Vagina (tissue), 2 donors: ENCODE data around the gene PUS1. TPM values are rescaled to one million over a fixed set of nuclear protein-coding genes. Genes with fewer than 3 reads are reported as not detected.

Experiments
- DNase-seq, 2 donors: peaks; one replicate each; pipeline ENCODE4 v3.0.0-alpha.2; 2017; ENCODE audit errors: extremely low spot score in 2 of 2
- H3K27ac ChIP-seq: fragments of 200-600 bp; sonication (generic); one replicate; pipeline ENCODE4 v1.5.1; 2019
- H3K27me3 ChIP-seq: fragments of 200-600 bp; sonication (generic); one replicate; pipeline ENCODE4 v1.5.1; 2019
- H3K36me3 ChIP-seq, 2 donors: fragments of 200-600 bp; sonication (generic); one replicate each; pipeline ENCODE4 v1.5.1; 2017 to 2019
- H3K4me1 ChIP-seq: fragments of 200-600 bp; sonication (generic); one replicate; pipeline ENCODE4 v1.5.1; 2019
- H3K4me3 ChIP-seq, 2 donors: fragments of 200-600 bp; sonication (generic); 1 replicate in 1 of 2; 2 replicates in 1 of 2; pipeline ENCODE4 v1.5.1; 2016 to 2019
- H3K9me3 ChIP-seq: fragments of 200-600 bp; sonication (generic); one replicate; pipeline ENCODE4 v1.5.1; 2019
- POLR2A ChIP-seq, 2 donors: fragments of 450-650 bp; IDR thresholded peaks; one replicate each; pipeline ENCODE4 v1.6.1; 2017; ENCODE audit warnings: antibody characterized with exemption in 2 of 2, mild to moderate bottlenecking in 2 of 2, moderate library complexity in 2 of 2
- POLR2AphosphoS5 ChIP-seq, 2 donors: sonication (generic); formaldehyde crosslinking; IDR thresholded peaks; one replicate each; pipeline ENCODE4 v1.9.0; 2017; ENCODE audit warnings: antibody characterized with exemption in 2 of 2, mild to moderate bottlenecking in 2 of 2, low read depth in 1 of 2; ENCODE audit not compliant: insufficient read depth in 1 of 2
- intact Hi-C: fragments of 100-400 bp; cut with DNase I; formaldehyde crosslinking; loops from one replicate; pipeline ENCODE4 v1.15.1; 2023
- total RNA-seq: library from RNA; depleted of rRNA; stranded (reverse); fragments of >200 nt; gene quantifications from one replicate; pipeline ENCODE4 v1.2.3, GENCODE V29; 2016
- TF ChIP-seq, protein P1 (sequence below), 3 experiments: fragments of 450-650 bp in 2 of 3; fragments of 200-600 bp in 1 of 3; sonication (generic) in 1 of 3; IDR thresholded peaks; one replicate each; pipeline ENCODE4 v1.5.1; 2017 to 2019; ENCODE audit warnings: antibody characterized with exemption in 3 of 3, mild to moderate bottlenecking in 2 of 3, moderate library complexity in 2 of 3

PUS1 gene
- total RNA-seq, 1 donor from 2014 or later, result 37.6 TPM

DNA sequence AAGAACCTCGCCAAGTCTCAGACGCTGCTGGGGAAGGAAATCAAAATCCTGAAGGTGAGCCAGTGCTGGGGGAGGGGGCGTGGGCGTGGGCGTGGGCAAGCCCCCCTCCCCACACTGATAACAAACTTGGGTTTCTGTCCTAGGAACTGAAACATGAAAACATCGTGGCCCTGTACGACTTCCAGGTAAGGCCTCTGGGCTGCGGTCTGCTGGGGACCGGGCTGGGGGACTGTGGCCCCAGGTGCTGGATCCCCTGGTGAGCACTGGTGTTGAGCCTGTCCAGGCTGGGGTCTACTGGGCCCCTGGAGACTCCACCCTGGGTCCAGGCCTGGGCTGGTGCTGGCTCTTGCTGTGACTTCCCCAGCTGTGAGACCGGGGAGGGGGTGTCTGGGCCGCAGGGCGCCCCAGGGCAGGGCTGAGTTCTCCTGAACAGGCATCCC is 33.4 kb upstream of the PUS1 start:
- intact Hi-C loops, result no loop called here
- H3K36me3 ChIP-seq, result peaks cover 0 to 11% of the 10 kb centered on the region in 2 donors
- H3K4me3 ChIP-seq, result peak overlapping the region; percentile 77 to 85
- H3K27ac ChIP-seq, result peak overlapping the region; percentile 98
- no peak for TF ChIP-seq POLR2A (IDR thresholded peaks at IDR 0.05)
- TF ChIP-seq, protein P1, sequence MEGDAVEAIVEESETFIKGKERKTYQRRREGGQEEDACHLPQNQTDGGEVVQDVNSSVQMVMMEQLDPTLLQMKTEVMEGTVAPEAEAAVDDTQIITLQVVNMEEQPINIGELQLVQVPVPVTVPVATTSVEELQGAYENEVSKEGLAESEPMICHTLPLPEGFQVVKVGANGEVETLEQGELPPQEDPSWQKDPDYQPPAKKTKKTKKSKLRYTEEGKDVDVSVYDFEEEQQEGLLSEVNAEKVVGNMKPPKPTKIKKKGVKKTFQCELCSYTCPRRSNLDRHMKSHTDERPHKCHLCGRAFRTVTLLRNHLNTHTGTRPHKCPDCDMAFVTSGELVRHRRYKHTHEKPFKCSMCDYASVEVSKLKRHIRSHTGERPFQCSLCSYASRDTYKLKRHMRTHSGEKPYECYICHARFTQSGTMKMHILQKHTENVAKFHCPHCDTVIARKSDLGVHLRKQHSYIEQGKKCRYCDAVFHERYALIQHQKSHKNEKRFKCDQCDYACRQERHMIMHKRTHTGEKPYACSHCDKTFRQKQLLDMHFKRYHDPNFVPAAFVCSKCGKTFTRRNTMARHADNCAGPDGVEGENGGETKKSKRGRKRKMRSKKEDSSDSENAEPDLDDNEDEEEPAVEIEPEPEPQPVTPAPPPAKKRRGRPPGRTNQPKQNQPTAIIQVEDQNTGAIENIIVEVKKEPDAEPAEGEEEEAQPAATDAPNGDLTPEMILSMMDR (IDR thresholded peaks at IDR 0.05), result no peak
- no peak for DNase-seq
- H3K4me1 ChIP-seq, result peaks cover 48% of the 10 kb centered on the region
- H3K9me3 ChIP-seq, result no peaks in the 10 kb centered on the region
- H3K27me3 ChIP-seq, result no peaks in the 10 kb centered on the region

DNA sequence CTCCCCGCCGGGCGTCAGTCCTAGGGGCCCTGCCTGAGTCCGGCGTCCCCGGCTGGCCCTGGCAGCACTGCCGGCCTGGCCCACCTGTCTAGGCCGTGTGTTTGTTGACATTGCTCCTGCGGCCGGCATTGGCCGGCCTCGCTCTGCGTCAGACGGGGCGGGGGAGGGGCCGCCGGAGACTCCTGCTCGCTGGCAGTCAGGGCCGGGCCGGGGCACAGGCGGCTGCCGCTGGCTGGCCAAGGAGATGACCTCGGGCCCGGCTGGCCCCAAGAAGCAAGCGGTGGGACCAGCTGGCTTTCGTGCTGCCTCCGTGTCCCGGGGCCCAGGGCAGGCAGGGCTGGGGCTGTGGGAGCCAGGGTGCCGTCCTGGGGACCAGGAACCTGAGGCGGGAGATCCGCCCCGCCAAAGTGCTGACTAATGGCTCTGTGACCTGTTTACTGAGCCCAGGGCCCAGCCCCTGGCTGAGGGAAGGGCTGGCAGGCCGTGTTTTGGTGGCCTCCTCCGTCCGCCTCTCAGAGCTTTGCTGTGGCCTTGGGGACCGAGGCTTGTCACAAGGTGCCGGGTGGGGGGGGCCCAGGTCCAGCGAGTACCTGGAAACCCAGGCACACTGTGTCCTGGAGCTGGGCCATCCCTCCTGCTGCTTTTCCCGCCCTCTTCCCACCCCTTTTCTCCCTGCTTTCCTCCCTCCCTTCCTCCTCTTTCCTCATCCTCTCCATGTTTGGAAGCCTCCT is 32.8 kb upstream of the PUS1 start:
- peak in 1 of 2 donors; percentile 96 for DNase-seq
- no peaks in the 10 kb centered on the region for H3K27me3 ChIP-seq
- peaks cover 54% of the 10 kb centered on the region for H3K4me1 ChIP-seq
- H3K4me3 ChIP-seq, result peak overlapping the region; percentile 77 to 85
- no peaks in the 10 kb centered on the region for H3K9me3 ChIP-seq
- peak overlapping the region; percentile 98 for H3K27ac ChIP-seq
- peak; percentile 62 to 99 for TF ChIP-seq POLR2AphosphoS5 (IDR thresholded peaks at IDR 0.05; ENCODE audit: insufficient read depth in 1 of 2, low read depth in 1 of 2)
- TF ChIP-seq, protein P1 (IDR thresholded peaks at IDR 0.05), result no peak
- peak; percentile 82 to 85 for TF ChIP-seq POLR2A (IDR thresholded peaks at IDR 0.05)
- intact Hi-C loops, result no loop called here
- H3K36me3 ChIP-seq, result peaks cover 0 to 11% of the 10 kb centered on the region in 2 donors

DNA sequence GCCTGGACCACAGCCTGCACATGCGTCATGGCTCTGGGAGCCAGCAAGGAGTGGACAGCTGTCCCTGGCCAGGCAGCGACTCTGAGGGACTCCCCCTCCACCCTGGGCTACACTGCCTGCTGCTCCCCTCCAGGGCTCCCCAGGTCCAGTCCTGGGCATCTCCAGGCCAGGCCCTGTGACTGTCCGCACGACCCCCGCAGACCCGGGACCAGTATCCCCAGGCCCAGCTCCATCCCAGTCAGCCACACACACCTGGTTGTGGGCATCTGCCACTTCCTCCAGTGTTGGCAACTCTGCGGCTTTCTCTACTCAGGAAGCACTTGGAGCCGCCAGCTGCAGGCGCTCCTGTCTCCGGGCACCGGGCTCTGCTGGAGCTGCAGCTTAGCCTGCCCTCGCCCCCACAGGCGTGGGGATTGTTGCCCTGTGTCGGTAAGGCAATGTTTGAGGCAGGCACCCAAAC is 32.2 kb upstream of the PUS1 start:
- H3K4me1 ChIP-seq, result peaks cover 60% of the 10 kb centered on the region
- no peaks in the 10 kb centered on the region for H3K27me3 ChIP-seq
- no peak for DNase-seq
- peaks cover 0 to 11% of the 10 kb centered on the region in 2 donors for H3K36me3 ChIP-seq
- peak overlapping the region; percentile 98 for H3K27ac ChIP-seq
- H3K9me3 ChIP-seq, result no peaks in the 10 kb centered on the region
- intact Hi-C loops, result no loop called here
- H3K4me3 ChIP-seq, result peak overlapping the region; percentile 77 to 85
- TF ChIP-seq, protein P1 (IDR thresholded peaks at IDR 0.05), result no peak
- TF ChIP-seq POLR2A (IDR thresholded peaks at IDR 0.05), result no peak
- TF ChIP-seq POLR2AphosphoS5 (IDR thresholded peaks at IDR 0.05; ENCODE audit: insufficient read depth in 1 of 2, low read depth in 1 of 2), result no peak

DNA sequence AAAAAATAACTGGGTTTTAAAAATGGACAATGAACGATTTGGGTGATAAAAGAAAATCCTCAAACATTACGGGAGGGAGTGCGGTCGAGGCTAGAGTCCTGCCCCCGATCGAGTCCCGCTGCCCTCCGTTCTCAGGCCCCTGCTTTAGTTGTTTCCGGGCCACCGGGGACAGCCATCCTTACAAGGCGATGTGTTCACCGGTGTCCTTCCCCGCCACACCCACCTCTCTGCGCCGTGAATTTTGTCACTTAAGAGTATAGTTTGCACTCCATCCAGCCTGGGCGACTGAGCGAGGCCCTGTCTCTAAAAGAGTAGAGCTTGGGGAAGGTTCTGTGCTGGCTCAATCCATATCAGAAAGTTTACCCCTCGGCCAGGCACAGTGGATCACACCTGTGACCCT is 31.8 kb upstream of the PUS1 start:
- Histone ChIP-seq H3K36me3 (peaks cover 0 to 11% of the 10 kb centered on the region in 2 donors), H3K4me3 (peak overlapping the region in 1 of 2 donors; percentile 85), H3K9me3 (no peaks in the 10 kb centered on the region), H3K4me1 (peaks cover 64% of the 10 kb centered on the region), H3K27ac (peak overlapping the region; percentile 98), H3K27me3 (no peaks in the 10 kb centered on the region)
- no peak for DNase-seq
- intact Hi-C loops, result no loop called here
- TF ChIP-seq POLR2A (IDR thresholded peaks at IDR 0.05), result no peak
- TF ChIP-seq, protein P1 (IDR thresholded peaks at IDR 0.05), result no peak
- TF ChIP-seq POLR2AphosphoS5 (IDR thresholded peaks at IDR 0.05; ENCODE audit: insufficient read depth in 1 of 2, low read depth in 1 of 2), result no peak

DNA sequence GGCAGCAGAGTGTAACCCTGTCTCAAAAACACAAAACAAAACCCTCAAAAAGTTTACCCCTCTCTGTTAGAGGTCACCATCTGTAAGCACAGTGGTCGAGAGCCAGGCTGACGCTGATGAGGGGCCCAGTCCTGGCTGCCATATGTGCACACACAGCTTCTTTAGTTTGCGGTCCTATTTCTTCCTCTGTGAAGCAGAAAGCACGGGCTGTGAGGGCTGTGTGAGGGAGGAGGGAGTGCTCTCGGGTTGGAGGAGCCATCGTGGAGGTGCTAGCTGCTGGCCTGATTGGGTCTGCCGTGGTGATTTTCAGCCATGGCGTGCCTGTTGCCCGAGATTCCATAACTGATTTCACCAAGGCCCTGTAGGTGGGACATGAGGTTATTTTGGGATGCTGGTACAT is 31.2 kb upstream of the PUS1 start:
- Histone ChIP-seq H3K27ac (peak overlapping the region; percentile 98), H3K27me3 (no peaks in the 10 kb centered on the region), H3K36me3 (peaks cover 0 to 11% of the 10 kb centered on the region in 2 donors), H3K9me3 (no peaks in the 10 kb centered on the region), H3K4me3 (no peak overlapping the region), H3K4me1 (peaks cover 70% of the 10 kb centered on the region)
- intact Hi-C loops, result no loop called here
- DNase-seq, result no peak
- TF ChIP-seq POLR2A (IDR thresholded peaks at IDR 0.05) (no peak), POLR2AphosphoS5 (IDR thresholded peaks at IDR 0.05; ENCODE audit: insufficient read depth in 1 of 2, low read depth in 1 of 2) (no peak)
- TF ChIP-seq, protein P1 (IDR thresholded peaks at IDR 0.05), result no peak
